MCF 10A (cell line): ENCODE measurements around the gene GRIN1. TPM values are rescaled to one million over a fixed set of nuclear protein-coding genes. Genes with fewer than 3 reads are reported as not detected.

Experiments
- BruUV-seq: library from RNA; stranded (reverse); fragments of 400-500 nt; replicated peaks from 2 replicates; lab custom pipeline; 2021; lab: Mats Ljungman, UMichigan
- CTCF ChIA-PET: fragments of 300-600 bp; sonication (Branson Sonifier 250); formaldehyde crosslinking; extraction: SDS; loops from one replicate; lab custom pipeline; 2021; ENCODE audit warnings: antibody characterized with exemption, inconsistent platforms; lab: Yijun Ruan, JAX
- POLR2A ChIA-PET: fragments of 300-600, 350-650 bp; sonication (Branson Sonifier 250); formaldehyde crosslinking; extraction: SDS; loops from one replicate; lab custom pipeline; 2020; ENCODE audit warnings: antibody characterized with exemption, inconsistent platforms; lab: Yijun Ruan, JAX
- DNase-seq: peaks from one replicate; pipeline ENCODE4 v3.0.0-alpha.2; 2018; ENCODE audit not compliant: unreplicated experiment
- H3K27ac Mint-ChIP-seq: one replicate; pipeline ENCODE4 v1.8.0; 2022; ENCODE audit warnings: mild to moderate bottlenecking, low read depth, mixed read lengths; ENCODE audit not compliant: unreplicated experiment
- H3K27me3 Mint-ChIP-seq: one replicate; pipeline ENCODE4 v1.8.0; 2022; ENCODE audit warnings: mixed read lengths; ENCODE audit not compliant: insufficient read depth, unreplicated experiment
- H3K36me3 Mint-ChIP-seq: one replicate; pipeline ENCODE4 v1.8.0; 2022; ENCODE audit warnings: mild to moderate bottlenecking, moderate library complexity, mixed read lengths; ENCODE audit not compliant: insufficient read depth, unreplicated experiment
- H3K4me1 Mint-ChIP-seq: one replicate; pipeline ENCODE4 v1.8.0; 2022; ENCODE audit warnings: mixed read lengths; ENCODE audit not compliant: insufficient read depth, unreplicated experiment
- H3K4me3 Mint-ChIP-seq: one replicate; pipeline ENCODE4 v1.8.0; 2022; ENCODE audit warnings: mild to moderate bottlenecking, moderate library complexity, mixed read lengths; ENCODE audit not compliant: unreplicated experiment
- H3K9me3 Mint-ChIP-seq: one replicate; pipeline ENCODE4 v1.8.0; 2022; ENCODE audit warnings: mixed read lengths; ENCODE audit not compliant: unreplicated experiment
- intact Hi-C: fragments of 100-400 bp; cut with micrococcal nuclease; formaldehyde crosslinking; loops from 2 replicates; pipeline ENCODE4 v1.14.1; 2022
- total RNA-seq: library from RNA; stranded (reverse); gene quantifications from 2 replicates; pipeline ENCODE4 v1.2.3, GENCODE V29; 2022
- TF ChIP-seq, protein P1 (sequence below): fragments of 200-600 bp; IDR thresholded peaks from one replicate; pipeline ENCODE4 v1.8.0; 2022; ENCODE audit warnings: antibody characterized with exemption, mild to moderate bottlenecking; ENCODE audit not compliant: unreplicated experiment

Gene GRIN1
- total RNA-seq, 1 experiment from 2014 or later, result 1.4 TPM

GRCh38 chr9:137111788-137112563 lies 27.0 kb upstream of the GRIN1 start:
- Mint-ChIP-seq H3K9me3 (no peaks in the 10 kb centered on the region), H3K27ac (no peak overlapping the region), H3K27me3 (no peaks in the 10 kb centered on the region), H3K4me1 (no peaks in the 10 kb centered on the region), H3K4me3 (no peak overlapping the region), H3K36me3 (peaks cover 17% of the 10 kb centered on the region)
- ChIA-PET CTCF (interaction anchor here (0.6 kb wide), 1 partner anchor 192 kb away, joined by 3 read pairs; no protein-coding TSS in a partner anchor), POLR2A (interaction anchor here (1.7 kb wide), 1 partner anchor 29 kb away, joined by 3 read pairs; no protein-coding TSS in a partner anchor)
- intact Hi-C loops, result no loop called here
- TF ChIP-seq, protein P1, sequence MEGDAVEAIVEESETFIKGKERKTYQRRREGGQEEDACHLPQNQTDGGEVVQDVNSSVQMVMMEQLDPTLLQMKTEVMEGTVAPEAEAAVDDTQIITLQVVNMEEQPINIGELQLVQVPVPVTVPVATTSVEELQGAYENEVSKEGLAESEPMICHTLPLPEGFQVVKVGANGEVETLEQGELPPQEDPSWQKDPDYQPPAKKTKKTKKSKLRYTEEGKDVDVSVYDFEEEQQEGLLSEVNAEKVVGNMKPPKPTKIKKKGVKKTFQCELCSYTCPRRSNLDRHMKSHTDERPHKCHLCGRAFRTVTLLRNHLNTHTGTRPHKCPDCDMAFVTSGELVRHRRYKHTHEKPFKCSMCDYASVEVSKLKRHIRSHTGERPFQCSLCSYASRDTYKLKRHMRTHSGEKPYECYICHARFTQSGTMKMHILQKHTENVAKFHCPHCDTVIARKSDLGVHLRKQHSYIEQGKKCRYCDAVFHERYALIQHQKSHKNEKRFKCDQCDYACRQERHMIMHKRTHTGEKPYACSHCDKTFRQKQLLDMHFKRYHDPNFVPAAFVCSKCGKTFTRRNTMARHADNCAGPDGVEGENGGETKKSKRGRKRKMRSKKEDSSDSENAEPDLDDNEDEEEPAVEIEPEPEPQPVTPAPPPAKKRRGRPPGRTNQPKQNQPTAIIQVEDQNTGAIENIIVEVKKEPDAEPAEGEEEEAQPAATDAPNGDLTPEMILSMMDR, result no peak
- no peak for DNase-seq
- no TSS peak for BruUV-seq

GRCh38 chr9:137112564-137113384 lies 26.2 kb upstream of the GRIN1 start:
- CTCF ChIA-PET, result interaction anchor here (0.6 to 0.8 kb wide), 2 partner anchors 84 to 531 kb away, joined by 3 read pairs; no protein-coding TSS in a partner anchor

GRCh38 chr9:137113385-137114159 lies 25.4 kb upstream of the GRIN1 start:
- BruUV-seq, result TSS peak; percentile 37
- intact Hi-C loops, result no loop called here
- Mint-ChIP-seq H3K36me3 (peaks cover 14% of the 10 kb centered on the region), H3K9me3 (no peaks in the 10 kb centered on the region), H3K4me1 (no peaks in the 10 kb centered on the region), H3K27ac (no peak overlapping the region), H3K4me3 (peak overlapping the region; percentile 62), H3K27me3 (no peaks in the 10 kb centered on the region)
- TF ChIP-seq, protein P1, result no peak
- POLR2A ChIA-PET, result interaction anchor here (1.7 to 2.4 kb wide), 2 partner anchors 27 to 30 kb away, joined by 3 to 12 read pairs; partner anchors contain the start of gene MAN1B1
- no peak for DNase-seq
- CTCF ChIA-PET, result interaction anchor here (0.6 to 0.8 kb wide), 2 partner anchors 85 to 530 kb away, joined by 3 read pairs; no protein-coding TSS in a partner anchor

More at GRCh38 chr9:137112564-137113384, 26.2 kb upstream of the GRIN1 start:
- TF ChIP-seq, protein P1, result no peak
- no TSS peak for BruUV-seq
- H3K4me3 Mint-ChIP-seq, result peak overlapping the region; percentile 62
- no peak overlapping the region for H3K27ac Mint-ChIP-seq
- H3K4me1 Mint-ChIP-seq, result no peaks in the 10 kb centered on the region
- intact Hi-C loops, result no loop called here
- POLR2A ChIA-PET, result interaction anchor here (1.7 kb wide), 1 partner anchor 30 kb away, joined by 3 read pairs; no protein-coding TSS in a partner anchor
- no peak for DNase-seq
- H3K9me3 Mint-ChIP-seq, result no peaks in the 10 kb centered on the region
- H3K36me3 Mint-ChIP-seq, result peaks cover 17% of the 10 kb centered on the region
- no peaks in the 10 kb centered on the region for H3K27me3 Mint-ChIP-seq
